HEK293T (cell line): Measurements from ENCODE around the gene ASZ1.
"Not testable (repeated sequence)": the region's sequence is repeated elsewhere in the genome, so short reads cannot be mapped to it uniquely, and the experiment has no call there.

Experiments used
- CTCF ChIA-PET: fragments of 350-600 bp; formaldehyde crosslinking; extraction: SDS; loops from one replicate; lab custom pipeline; 2021; ENCODE audit warnings: antibody characterized with exemption, inconsistent platforms; lab: Yijun Ruan, JAX
- POLR2A ChIA-PET: fragments of 350-600 bp; formaldehyde crosslinking; extraction: SDS; loops from one replicate; lab custom pipeline; 2020; ENCODE audit warnings: antibody characterized with exemption, inconsistent platforms; lab: Yijun Ruan, JAX
- DNase-seq: peaks from one replicate; pipeline ENCODE4 v3.0.0; 2012; ENCODE audit warnings: mixed read lengths; ENCODE audit errors: extremely low spot score
- ARNT ChIP-seq: fragments of 450-650 bp; IDR thresholded peaks from 2 replicates; pipeline ENCODE4 v1.6.1; 2017; ENCODE audit warnings: mild to moderate bottlenecking
- BHLHE40 ChIP-seq: fragments of 450-650 bp; IDR thresholded peaks from 2 replicates; pipeline ENCODE4 v1.6.1; 2016; ENCODE audit warnings: mild to moderate bottlenecking, moderate library complexity, borderline replicate concordance
- CTBP1 ChIP-seq: fragments of 450-650 bp; IDR thresholded peaks from 2 replicates; pipeline ENCODE4 v1.6.1; 2016; ENCODE audit warnings: borderline replicate concordance
- ELF4 ChIP-seq: fragments of 450-650 bp; IDR thresholded peaks from 2 replicates; pipeline ENCODE4 v1.6.1; 2017; ENCODE audit warnings: antibody characterized with exemption
- FOXA1 ChIP-seq: fragments of 450-650 bp; IDR thresholded peaks from 2 replicates; pipeline ENCODE4 v1.6.1; 2016; ENCODE audit warnings: mild to moderate bottlenecking
- FOXK2 ChIP-seq: fragments of 450-650 bp; IDR thresholded peaks from 2 replicates; pipeline ENCODE4 v1.6.1; 2016; ENCODE audit warnings: mild to moderate bottlenecking
- FOXM1 ChIP-seq: fragments of 450-650 bp; IDR thresholded peaks from 2 replicates; pipeline ENCODE4 v1.6.1; 2017; ENCODE audit warnings: mild to moderate bottlenecking, borderline replicate concordance
- HDGF ChIP-seq: fragments of 450-650 bp; IDR thresholded peaks from 2 replicates; pipeline ENCODE4 v1.6.1; 2017; ENCODE audit warnings: antibody characterized with exemption, borderline replicate concordance
- L3MBTL2 ChIP-seq: fragments of 450-650 bp; conservative IDR thresholded peaks from 2 replicates; pipeline ENCODE4 v1.6.1; 2016; ENCODE audit warnings: mild to moderate bottlenecking
- LEF1 ChIP-seq: fragments of 450-650 bp; IDR thresholded peaks from 2 replicates; pipeline ENCODE4 v1.6.1; 2017; ENCODE audit warnings: mild to moderate bottlenecking, borderline replicate concordance
- NFRKB ChIP-seq: fragments of 450-650 bp; IDR thresholded peaks from 2 replicates; pipeline ENCODE4 v1.6.1; 2016; ENCODE audit warnings: mild to moderate bottlenecking, moderate library complexity
- SP1 ChIP-seq: fragments of 450-650 bp; IDR thresholded peaks from 2 replicates; pipeline ENCODE4 v1.6.1; 2017
- SUZ12 ChIP-seq: fragments of 450-650 bp; IDR thresholded peaks from 2 replicates; pipeline ENCODE4 v1.6.1; 2016; ENCODE audit warnings: mild to moderate bottlenecking
- TARDBP ChIP-seq: fragments of 450-650 bp; IDR thresholded peaks from 2 replicates; pipeline ENCODE4 v1.6.1; 2016
- ZNF384 ChIP-seq: fragments of 450-650 bp; IDR thresholded peaks from 2 replicates; pipeline ENCODE4 v1.6.1; 2016
- TF ChIP-seq, protein P1 (sequence below): fragments of 450-650 bp; IDR thresholded peaks from 2 replicates; pipeline ENCODE4 v1.6.1; 2016

ASZ1 gene

DNA sequence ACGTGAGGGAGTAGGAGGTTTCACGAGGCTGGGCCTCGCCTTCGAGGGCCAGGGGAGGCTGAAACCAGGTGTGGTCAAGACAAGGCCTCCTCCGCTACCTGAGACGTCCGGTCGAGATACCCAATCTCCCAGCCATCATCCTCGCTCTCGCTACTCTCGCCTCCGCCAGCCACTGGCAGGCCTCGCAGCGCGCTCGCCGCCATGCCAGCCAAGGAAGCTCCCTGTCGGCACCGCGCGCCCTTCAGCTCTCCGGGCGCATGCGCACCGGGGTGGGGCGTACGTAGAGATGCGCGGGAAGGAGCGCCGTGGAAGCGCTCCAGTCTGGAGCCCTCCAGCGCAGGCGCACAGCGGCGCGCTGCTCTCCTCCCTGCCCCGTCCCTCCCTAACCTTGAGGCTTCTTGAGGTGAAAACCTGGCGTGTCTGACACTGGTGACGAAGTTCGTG lies at the start of gene ASZ1:
Gene ASZ1, minus strand, starts transcription at position 236 of the 444 bp plus-strand sequence. Its CDS starts 33 bp downstream, at position 203.
- ChIA-PET CTCF (no interaction called here), POLR2A (no interaction called here)
- TF ChIP-seq CTBP1 = no peak
- no peak for TF ChIP-seq LEF1
- no peak for TF ChIP-seq TARDBP
- TF ChIP-seq ZNF384 = no peak
- TF ChIP-seq ARNT = no peak
- no peak for TF ChIP-seq BHLHE40
- TF ChIP-seq SP1 = no peak
- TF ChIP-seq SUZ12 = no peak
- no peak for TF ChIP-seq FOXK2
- TF ChIP-seq HDGF = no peak
- no peak for TF ChIP-seq L3MBTL2
- TF ChIP-seq ELF4 = no peak
- TF ChIP-seq, protein P1, sequence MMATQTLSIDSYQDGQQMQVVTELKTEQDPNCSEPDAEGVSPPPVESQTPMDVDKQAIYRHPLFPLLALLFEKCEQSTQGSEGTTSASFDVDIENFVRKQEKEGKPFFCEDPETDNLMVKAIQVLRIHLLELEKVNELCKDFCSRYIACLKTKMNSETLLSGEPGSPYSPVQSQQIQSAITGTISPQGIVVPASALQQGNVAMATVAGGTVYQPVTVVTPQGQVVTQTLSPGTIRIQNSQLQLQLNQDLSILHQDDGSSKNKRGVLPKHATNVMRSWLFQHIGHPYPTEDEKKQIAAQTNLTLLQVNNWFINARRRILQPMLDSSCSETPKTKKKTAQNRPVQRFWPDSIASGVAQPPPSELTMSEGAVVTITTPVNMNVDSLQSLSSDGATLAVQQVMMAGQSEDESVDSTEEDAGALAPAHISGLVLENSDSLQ = no peak
- no peak for DNase-seq

- no peak for DNase-seq
- POLR2A ChIA-PET = no interaction called here
- no peak for TF ChIP-seq ZNF384
- TF ChIP-seq LEF1 = no peak
- no peak for TF ChIP-seq FOXM1
- TF ChIP-seq CTBP1 = no peak
- TF ChIP-seq L3MBTL2 = no peak
- no peak for TF ChIP-seq NFRKB
- no peak for TF ChIP-seq SUZ12
- TF ChIP-seq, protein P1 = no peak
- no peak for TF ChIP-seq FOXA1
- CTCF ChIA-PET = no interaction called here
These were observed 49.4 kb upstream of the ASZ1 start for GRCh38 chr7:117476557-117477215.

DNA sequence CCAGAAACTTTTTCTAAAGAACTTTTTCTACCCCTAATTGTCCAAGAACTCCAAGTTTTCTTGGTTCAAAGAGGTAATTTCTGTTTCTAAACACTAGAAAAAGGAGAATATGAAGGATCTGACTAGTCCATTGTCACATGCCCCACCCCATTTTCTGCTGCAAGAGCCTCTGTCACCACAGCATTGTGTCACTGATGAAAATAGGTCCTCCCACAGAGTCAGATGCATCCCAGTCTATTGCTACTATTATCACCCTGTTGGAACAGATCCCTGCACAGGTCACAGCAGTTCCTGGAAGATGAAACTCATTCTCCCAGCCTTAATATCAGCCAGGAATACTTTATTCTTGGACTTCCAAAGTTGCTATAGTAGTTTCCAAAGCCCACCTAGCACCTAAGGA lies 45.0 kb upstream of the ASZ1 start:
- ChIA-PET CTCF (no interaction called here), POLR2A (no interaction called here)
- no peak for DNase-seq
- TF ChIP-seq L3MBTL2 (no peak), ELF4 (no peak)

DNA sequence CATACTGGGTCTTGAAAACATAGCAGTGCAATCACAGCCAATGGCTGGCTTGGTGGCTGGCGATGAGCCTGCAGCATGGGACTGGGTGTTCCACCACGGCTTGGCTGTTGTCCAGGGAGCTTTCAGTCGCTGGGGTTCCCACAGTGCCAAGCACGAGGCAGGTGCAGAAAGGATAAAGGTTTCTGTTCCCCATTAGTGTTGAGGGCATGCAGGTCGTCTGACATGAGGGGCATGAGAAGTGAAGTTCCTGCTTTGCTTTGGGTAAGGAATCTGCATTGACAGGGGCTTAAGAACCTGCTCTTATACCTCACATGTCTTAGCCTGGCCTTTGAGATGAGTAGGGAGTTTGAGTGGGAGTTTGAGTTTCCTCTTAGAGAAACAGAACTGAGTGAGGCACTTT lies 43.5 kb upstream of the ASZ1 start:
- ChIA-PET POLR2A (no interaction called here), CTCF (no interaction called here)
- TF ChIP-seq L3MBTL2 (no peak), HDGF (no peak), TARDBP (no peak), FOXM1 (no peak), ARNT (no peak)
- DNase-seq = no peak

DNA sequence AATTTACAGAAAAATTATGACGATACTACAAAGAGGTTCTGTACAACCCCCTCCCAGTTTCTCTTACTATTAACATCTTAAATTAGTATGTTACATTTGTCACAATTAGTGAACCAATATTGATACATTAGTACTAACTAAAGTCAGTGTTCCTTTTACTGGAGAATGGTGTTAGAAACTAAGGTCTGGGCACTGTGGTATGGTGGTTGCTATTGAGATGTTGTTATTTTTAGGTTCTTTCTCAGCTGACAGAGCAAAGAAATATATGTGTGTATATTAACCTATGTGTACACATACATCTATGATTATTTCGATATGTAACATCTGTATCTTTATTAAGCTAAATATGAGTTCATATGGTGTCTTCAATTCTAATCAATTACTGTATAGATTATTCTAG lies 40.9 kb upstream of the ASZ1 start:
- ChIA-PET POLR2A (no interaction called here), CTCF (no interaction called here)
- TF ChIP-seq ZNF384 (no peak), HDGF (no peak), TARDBP (no peak), SUZ12 (no peak), L3MBTL2 (no peak), FOXA1 (no peak), FOXM1 (no peak), CTBP1 (no peak), SP1 (no peak), BHLHE40 (no peak), NFRKB (no peak), ELF4 (no peak), FOXK2 (no peak), ARNT (no peak), LEF1 (no peak)
- TF ChIP-seq, protein P1 = no peak
- no peak for DNase-seq

GRCh38 chr7:117460815-117461214 lies 33.5 kb upstream of the ASZ1 start:
- CTCF ChIA-PET, DNase-seq, POLR2A ChIA-PET: not testable (repeated sequence)

DNA sequence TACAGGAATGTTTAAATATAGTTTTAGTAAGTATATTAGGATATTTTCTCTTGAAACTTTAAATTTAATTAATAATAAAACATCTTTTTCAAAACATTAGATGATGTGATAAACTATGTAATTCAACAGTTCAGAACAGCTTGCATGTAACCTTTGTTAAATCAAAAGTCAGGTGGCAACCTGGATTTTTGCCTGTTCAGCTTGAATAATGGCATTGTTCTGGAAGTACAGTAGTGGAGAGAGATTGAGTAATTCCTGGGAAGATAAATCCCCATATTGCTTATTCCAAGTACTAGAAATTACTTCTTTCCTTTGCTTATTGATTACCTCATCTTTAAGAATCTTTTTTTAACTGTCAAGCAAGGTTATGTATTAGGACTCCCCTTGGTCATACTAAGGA lies 32.4 kb upstream of the ASZ1 start:
- TF ChIP-seq SUZ12 (no peak), CTBP1 (no peak), ELF4 (no peak), ZNF384 (no peak), FOXA1 (no peak), BHLHE40 (no peak), TARDBP (no peak), LEF1 (no peak), FOXM1 (no peak), L3MBTL2 (no peak), NFRKB (no peak), FOXK2 (no peak), SP1 (no peak), HDGF (no peak), ARNT (no peak)
- TF ChIP-seq, protein P1 = no peak
- ChIA-PET CTCF (interaction anchor here (0.6 kb wide), 1 partner anchor 1868 kb away, joined by 4 read pairs; no protein-coding TSS in a partner anchor), POLR2A (no interaction called here)
- no peak for DNase-seq
